HG03135 (cell line): ENCODE data around the gene B3GAT3.
"Not testable (repeated sequence)": the region's sequence is repeated elsewhere in the genome, so short reads cannot be mapped to it uniquely, and the experiment has no call there.

Experiments
- ATAC-seq: cut with Tn5 transposase; IDR thresholded peaks from one replicate; pipeline ENCODE4 v1.9.1; 2021; ENCODE audit warnings: mild to moderate bottlenecking, moderate library complexity; ENCODE audit not compliant: unreplicated experiment

The B3GAT3 gene

DNA sequence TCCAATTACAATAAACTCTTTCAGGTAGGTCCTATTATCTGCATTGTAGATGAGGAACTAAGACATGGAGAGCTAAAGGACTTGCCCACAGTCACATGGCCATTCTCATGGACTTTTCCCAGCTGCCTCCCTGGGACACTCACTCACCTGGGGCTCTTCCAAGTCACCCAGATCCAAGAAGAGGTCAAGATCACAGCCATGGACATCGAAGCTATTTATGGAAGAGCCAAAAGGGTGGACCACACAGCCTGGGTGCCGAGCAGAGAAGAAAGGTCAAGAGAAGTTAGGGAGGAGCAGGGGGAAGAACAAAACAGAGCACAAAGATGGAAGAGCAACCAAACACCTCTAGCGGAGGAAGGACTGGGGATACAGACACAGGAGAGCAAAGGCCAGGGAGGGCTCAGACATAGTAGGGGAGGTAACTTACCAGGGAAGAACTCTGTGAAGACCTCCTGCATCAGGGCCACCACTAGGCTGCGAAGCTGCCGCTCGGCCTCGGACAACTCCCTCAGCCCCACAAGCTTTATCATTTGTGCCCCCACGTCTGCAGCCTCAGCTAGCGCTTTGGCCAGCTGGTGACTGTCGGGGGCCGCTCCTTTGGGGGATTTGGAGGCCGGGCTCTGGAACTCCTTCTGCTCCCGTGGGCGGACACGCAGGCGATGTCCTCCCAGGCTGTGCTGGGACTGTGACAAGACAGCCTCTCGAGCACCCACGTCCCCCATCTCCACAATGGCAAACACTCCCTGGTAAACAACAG, 40.6 kb downstream of the B3GAT3 start:
- no peak for ATAC-seq

DNA sequence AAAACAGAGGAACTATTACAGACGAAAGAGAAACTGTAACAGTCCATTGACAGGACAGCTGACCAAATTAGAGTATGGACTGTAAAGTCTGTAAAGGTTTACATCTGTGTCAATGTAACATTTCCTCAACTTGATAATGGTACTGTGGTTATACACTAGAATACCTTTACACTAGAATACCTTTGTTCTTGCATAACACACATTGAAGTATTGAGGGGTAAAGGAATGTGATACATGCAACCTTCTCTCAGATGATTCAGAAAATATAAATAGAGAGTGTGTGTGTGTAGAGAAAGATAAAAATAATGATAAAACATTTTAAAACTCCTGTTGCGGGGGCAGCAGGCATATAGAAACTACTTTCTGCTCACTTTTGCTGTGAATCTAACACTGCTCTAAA, 42.5 kb downstream of the B3GAT3 start:
- ATAC-seq = no peak

DNA sequence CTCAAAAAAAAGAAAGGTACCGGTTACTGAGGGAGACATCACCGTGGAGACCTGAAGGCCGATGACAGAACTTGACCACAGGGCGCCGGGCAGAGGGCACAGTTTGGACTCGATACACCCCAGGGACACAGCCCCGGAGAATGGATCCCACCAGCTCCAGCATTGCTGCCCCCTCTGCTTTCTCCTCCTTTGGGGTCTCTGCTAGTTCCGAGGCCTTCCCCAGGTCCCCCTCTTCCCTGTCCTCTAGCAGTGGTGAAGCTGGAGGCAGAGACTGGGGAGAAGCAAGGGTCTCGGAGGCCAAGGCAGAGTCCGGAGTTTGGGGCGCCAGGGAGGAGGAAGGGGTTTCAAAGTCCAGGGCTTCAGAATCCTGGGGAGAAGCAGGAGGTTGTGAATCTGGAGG, 43.2 kb downstream of the B3GAT3 start:
- ATAC-seq = no peak

DNA sequence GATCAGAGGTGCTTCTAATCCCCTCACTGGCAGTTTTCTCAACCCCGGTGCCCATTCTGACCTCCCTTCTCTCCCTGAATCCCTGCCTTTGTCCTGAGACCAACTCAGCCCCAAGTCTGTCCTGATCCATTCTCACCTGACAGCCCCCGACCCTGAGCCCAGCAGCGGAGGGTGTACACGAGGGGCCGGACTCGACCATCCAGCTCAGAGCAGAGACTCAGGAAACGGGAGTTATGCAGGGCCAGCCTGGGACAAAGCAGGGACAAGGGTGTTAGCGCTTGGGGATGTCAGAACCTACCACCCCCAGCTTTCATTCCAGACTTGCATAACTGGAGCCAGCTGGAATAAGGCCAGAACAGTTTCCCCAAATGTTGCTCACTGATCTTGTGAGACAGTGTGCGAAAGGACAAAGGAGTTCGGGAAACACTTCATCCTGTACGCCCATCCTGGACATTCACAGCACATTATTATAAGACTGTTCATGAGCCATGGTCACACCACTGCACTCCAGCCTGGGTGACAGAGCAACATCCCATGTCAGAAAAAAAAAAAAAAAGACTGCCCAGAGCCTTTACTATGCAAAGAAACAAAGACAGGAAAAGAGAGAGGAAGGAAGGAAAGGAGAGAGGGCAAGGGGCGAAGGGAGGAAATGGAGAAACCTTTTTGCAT, 44.6 kb downstream of the B3GAT3 start:
- ATAC-seq = no peak

DNA sequence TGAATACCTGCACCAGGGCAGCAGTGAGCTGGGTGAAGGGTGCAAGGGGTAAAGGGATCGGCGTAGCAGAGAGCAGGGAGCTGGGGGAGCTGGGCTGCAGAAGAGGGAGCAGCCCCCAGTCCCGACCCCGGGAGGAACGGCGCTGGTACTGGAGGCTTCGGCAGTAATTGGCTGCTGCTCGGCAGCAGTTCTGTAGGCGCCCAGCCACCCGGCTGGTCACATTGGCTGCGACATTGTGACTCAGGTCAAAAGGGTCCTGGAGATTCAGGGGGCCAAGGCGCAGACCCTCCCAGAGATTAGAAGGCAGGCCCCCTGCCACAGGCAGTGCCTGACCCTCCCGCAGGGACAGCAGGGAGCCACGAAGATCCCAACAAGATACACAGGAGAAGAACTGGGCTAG, 45.9 kb downstream of the B3GAT3 start:
- ATAC-seq = no peak

DNA sequence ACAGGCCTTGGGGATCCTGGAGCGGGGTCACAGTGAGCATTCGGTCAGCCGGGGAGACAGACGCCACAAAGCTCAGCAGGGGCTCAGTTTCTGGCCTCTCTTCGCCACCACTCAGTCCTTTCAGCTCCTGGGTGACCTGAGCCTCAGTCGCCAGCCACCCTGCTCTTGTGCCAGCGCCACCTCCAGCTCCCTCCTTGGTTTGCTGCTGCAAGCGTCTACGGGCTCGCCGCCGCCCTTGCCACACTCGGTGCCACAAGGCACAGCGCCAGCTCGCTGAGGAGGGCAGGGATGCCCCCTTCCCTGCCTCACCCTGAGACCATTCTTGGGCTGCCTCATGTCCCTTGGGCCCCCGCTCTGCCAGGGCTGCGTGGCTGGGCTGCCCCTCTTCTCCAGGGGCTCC, 46.6 kb downstream of the B3GAT3 start:
- ATAC-seq = no peak

DNA sequence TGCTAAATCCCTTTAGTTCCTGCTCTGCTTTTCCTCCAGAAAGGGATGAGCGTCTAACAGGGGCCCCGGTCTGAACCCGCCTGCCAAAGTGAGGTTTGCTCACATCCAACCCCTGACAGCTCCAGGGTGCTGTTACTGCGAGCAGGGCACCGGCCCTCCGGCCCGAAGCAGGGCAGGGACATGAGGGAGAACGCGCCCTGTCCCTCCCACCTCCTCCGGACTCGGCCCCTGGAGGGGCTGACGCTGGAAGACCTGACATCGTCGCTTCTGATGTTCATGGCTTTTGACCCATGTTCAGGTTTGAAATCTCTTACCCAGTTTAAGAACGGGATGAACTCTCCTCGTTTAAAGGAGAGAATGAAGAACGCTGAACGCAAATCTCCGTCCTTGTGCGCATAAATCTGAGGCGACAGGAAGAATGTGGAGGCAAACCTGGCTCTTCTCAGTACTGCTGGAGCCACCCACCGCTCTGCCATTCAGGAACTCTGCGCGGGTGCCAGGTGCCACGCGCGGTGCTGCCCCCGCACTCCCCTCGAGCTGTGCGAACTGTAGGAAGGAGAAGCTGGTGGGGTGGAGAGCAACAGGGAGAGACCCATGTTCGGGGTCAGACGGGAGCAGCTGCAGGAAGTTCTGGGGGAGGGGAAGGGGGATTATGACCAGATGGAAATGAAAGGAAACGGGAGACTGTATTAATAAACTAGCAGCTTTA, 47.3 kb downstream of the B3GAT3 start:
- peak; percentile 20 for ATAC-seq

DNA sequence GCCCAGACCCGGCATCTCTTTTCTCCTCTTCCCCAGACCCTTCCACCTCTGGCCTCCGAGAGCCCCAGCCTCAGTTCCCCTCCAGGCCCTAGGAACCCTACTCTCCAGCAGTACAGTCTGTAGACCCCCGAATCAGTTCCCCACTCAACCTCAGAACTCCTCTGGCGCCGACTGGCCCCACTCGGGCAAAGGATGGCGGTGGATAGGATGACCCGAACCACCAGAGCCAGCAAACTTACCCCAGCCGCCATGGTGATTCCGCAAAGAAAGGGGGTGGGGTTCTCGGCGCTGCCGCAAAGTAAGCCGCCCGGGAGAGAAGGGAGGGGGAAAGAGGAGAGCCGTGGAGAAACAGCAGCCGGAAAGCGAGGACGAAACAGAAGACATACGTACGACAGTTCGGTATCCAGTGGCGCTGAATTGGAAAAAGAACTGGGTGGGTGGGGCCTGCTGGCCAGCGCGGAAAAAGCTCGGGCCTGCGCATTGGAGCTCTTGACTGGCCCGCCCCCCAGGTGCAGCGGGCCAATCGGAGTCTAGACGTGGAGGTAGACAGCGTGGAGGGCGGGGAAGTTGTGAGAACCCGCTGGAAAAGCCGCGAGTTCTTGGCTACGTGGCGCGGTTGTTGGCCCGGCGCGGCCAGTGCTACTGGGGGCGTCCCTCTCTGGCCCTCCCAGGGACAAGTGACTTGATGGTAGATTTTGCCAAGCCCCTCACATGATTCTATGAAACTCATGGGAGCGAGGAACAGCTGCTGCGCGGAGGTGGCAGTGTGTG, 48.0 kb downstream of the B3GAT3 start, which contains the start of gene EEF1G:
Gene EEF1G, minus strand, starts transcription at position 300 of the 771 bp plus-strand sequence. Its CDS starts 49 bp downstream, at position 251.
- ATAC-seq = peak; percentile 89

DNA sequence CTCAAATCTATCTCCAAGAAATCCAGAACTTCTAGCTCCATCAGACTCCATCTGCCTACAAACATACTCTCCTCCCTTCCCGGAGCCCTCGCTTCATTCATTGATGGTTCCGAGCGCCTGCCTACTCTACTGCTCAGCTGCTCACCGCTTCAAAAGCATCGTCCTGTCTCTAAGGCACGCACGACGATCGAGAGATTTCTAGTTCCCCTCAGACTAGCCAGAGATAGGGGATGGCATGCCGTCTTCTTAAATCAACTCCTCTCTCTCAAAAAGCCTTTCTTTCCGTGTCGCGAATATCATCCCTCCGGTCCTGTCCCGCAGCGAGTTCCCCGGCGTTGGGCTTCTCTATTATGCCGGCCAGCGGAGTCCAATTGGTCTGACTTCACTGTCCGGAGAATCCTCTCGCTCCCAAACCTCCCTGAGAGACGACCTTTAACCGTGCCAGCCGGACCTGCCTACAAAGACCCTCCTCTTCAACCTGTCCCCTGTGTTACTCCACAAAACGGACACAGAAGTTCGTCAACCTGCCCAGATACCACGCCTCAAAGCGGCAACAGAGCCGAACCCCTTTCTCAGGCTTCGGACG, 48.7 kb downstream of the B3GAT3 start:
- ATAC-seq = no peak

DNA sequence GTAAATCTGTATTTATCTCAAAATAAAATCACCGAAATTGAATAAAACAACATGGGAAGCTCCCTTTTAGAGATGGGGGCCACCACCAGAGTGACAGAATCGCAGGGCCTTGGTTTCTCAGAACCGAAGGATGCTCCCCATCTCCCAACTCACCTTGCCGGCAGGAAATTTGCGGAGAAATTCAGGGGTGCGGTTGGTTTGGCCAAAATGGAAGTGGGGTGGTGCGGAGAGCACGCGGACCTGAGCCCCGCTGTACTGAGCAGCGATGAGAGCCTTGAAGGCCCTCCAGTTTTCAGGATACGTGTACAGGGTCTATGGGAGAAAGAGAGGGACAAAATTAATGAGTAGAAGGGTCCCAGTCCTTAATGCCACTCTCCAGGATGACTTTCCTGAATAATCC, 49.4 kb downstream of the B3GAT3 start:
- no peak for ATAC-seq

DNA sequence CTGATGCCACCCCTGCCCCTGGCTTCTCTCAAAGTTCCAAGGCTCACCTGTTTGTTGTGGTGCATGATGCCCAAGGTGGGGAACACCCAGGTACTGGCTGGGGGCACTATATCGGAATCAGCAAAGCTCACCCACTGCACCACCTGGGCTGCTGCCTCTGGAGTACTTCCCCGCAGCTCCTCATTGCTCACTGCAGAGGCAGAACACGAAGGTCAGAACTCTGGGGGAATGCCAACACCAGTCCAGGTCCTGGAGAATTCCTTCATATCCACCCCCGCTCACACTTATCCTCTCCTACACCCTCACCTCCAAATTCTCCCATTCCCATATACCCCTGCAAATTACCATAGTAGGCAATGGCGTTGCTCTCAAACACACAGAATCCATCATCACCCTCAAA, 50.3 kb downstream of the B3GAT3 start:
- not testable (repeated sequence) for ATAC-seq

DNA sequence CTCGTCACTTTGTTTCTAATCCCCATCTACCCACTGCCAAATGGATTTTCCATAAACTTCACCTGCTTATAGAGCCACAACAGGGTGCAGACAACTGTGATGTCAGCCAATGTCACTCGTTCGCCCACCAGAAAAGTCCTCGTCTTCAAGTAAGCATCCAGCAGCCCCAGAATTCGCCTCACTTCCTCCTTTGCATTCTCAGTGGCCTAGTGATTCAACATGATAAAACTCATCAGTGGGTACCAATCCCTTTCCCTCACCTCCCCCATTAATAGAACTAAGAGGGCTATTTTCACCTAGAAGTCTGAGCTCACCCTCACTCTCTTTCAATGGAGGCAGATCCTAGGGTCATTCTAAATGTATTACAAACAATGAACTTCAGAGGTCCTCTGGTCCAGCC, 50.9 kb downstream of the B3GAT3 start:
- ATAC-seq = not testable (repeated sequence)

DNA sequence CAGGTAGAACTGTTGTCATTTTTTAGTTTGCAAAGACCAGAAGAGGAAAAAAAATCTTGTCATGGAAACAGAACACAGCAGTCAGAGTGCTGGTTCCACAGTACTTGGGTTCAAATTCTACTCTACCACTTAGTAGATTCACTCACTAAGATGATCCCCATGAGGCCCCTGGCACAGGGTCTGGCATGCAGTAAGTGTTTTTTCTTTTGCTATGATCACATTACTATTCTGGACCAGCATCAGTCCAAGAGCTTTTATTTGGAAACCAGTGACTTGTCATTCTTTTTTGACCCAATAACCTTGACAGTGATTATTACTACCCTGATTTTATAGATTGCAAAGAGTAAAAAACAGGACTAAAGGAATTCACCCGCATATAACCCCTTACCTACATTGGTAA, 52.2 kb downstream of the B3GAT3 start:
- ATAC-seq = no peak

DNA sequence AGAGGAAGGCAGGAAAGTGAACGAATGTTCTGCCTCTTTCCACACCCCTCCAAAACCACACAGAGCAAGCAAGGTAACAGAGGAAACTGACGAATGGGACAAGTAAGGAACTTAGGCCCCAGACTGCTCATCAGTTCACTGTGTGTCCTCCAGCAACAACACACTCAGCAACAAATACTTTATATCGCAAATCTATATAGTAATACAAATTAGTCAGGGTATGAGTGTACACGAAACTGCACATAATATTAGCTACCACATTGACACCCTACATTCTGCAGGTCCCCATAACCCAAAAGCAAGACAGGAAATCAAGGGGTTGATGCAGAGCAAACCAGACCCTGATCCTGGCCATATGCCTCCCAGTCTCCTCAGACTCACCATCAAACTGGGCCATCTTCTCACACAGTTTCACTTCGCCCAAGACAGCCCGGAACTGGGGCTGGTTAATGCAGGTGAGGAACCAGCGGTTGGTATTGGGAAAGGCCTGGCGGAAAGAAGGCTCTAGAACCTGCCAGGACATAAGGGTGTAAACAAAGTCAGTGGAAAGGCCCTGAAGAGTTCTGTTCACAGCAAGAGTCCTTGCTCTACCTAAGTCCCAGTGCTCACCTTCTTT, 54.7 kb downstream of the B3GAT3 start:
- ATAC-seq = no peak

DNA sequence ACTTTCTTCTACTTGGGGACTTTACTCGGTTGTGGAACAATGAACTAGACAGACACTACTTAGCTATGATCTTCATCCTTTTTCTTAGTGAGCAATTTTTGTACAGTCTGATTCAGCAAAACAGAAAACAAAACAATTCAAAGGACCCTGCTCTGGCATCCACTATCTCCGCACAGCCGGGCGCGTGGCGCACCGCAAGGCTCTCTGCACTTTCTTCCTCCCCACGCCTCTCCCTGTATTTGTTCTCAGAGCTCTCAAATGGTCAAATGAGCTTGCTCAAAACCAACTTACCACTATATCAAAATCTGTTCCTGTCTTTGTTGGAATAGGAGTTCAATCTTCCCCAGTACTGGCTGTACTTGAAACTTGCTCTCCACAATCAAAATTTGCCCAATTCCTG, 55.5 kb downstream of the B3GAT3 start:
- no peak for ATAC-seq
